ENCODE measurements around the gene CD276.

Gene CD276

GRCh38 chr15:73746883-73747282 lies 62.7 kb downstream of the CD276 start:
- no CpG with 5 or more reads among the region's 7 CpGs for WGBS (ENCODE audit: extremely low coverage, insufficient coverage, low lambda C conversion rate)
- Histone ChIP-seq H3K27me3 (ENCODE audit: insufficient read depth, low read length, poor library complexity) (no peaks in the 10 kb centered on the region), H3K4me1 (ENCODE audit: control insufficient read depth, low read depth, low read length) (peaks cover 21% of the 10 kb centered on the region)

GRCh38 chr15:73747847-73748590 lies 63.8 kb downstream of the CD276 start:
- Histone ChIP-seq H4K5ac (ENCODE audit: low read length) (no peak overlapping the region), H2BK15ac (replicated peaks; ENCODE audit: low read depth) (no peak overlapping the region), H4K8ac (ENCODE audit: low read depth, low read length) (no peak overlapping the region), H3K23ac (ENCODE audit: low read length) (no peak overlapping the region), H3K27me3 (ENCODE audit: insufficient read depth, low read length, poor library complexity) (no peaks in the 10 kb centered on the region), H3K36me3 (ENCODE audit: control insufficient read depth, insufficient read depth, low read length) (no peaks in the 10 kb centered on the region), H3K79me1 (ENCODE audit: low read length) (no peaks in the 10 kb centered on the region), H3K27ac (ENCODE audit: low read depth, low read length) (no peak overlapping the region), H3K79me2 (ENCODE audit: control insufficient read depth, insufficient read depth, low read length) (no peaks in the 10 kb centered on the region), H3K18ac (ENCODE audit: low read length) (no peak overlapping the region), H3K9ac (ENCODE audit: low read length) (no peak overlapping the region), H3K4me2 (ENCODE audit: low read length) (no peak overlapping the region), H2BK120ac (ENCODE audit: low read depth, low read length) (no peak overlapping the region), H2AK5ac (ENCODE audit: low read length) (no peak overlapping the region), H3K4me1 (ENCODE audit: control insufficient read depth, low read depth, low read length) (peaks cover 16% of the 10 kb centered on the region), H2BK5ac (ENCODE audit: low read length) (no peak overlapping the region), H3K56ac (ENCODE audit: low read length) (no peak overlapping the region), H3K4ac (ENCODE audit: low read depth, low read length) (no peak overlapping the region), H3K4me3 (ENCODE audit: low read length) (no peak overlapping the region)
- WGBS (ENCODE audit: extremely low coverage, insufficient coverage, low lambda C conversion rate) = no CpG with 5 or more reads among the region's 11 CpGs
- no peak for DNase-seq

More at GRCh38 chr15:73746883-73747282, 62.7 kb downstream of the CD276 start:
- Histone ChIP-seq H3K36me3 (ENCODE audit: control insufficient read depth, insufficient read depth, low read length) (no peaks in the 10 kb centered on the region), H2BK15ac (replicated peaks; ENCODE audit: low read depth) (no peak overlapping the region), H3K27ac (ENCODE audit: low read depth, low read length) (no peak overlapping the region), H3K79me1 (ENCODE audit: low read length) (no peaks in the 10 kb centered on the region), H4K5ac (ENCODE audit: low read length) (no peak overlapping the region), H3K18ac (ENCODE audit: low read length) (no peak overlapping the region), H3K4ac (ENCODE audit: low read depth, low read length) (no peak overlapping the region), H2AK5ac (ENCODE audit: low read length) (no peak overlapping the region), H3K56ac (ENCODE audit: low read length) (no peak overlapping the region), H2BK120ac (ENCODE audit: low read depth, low read length) (no peak overlapping the region), H3K79me2 (ENCODE audit: control insufficient read depth, insufficient read depth, low read length) (no peaks in the 10 kb centered on the region), H4K8ac (ENCODE audit: low read depth, low read length) (no peak overlapping the region), H3K4me2 (ENCODE audit: low read length) (no peak overlapping the region), H3K23ac (ENCODE audit: low read length) (no peak overlapping the region), H2BK5ac (ENCODE audit: low read length) (no peak overlapping the region), H3K9ac (ENCODE audit: low read length) (no peak overlapping the region), H3K4me3 (ENCODE audit: low read length) (no peak overlapping the region)
- DNase-seq = no peak

GRCh38 chr15:73748730-73749129 lies 64.5 kb downstream of the CD276 start:
- Histone ChIP-seq H2AK5ac (ENCODE audit: low read length) (no peak overlapping the region), H3K4me1 (ENCODE audit: control insufficient read depth, low read depth, low read length) (peaks cover 17% of the 10 kb centered on the region)
- no CpG with 5 or more reads among the region's 6 CpGs for WGBS (ENCODE audit: extremely low coverage, insufficient coverage, low lambda C conversion rate)

GRCh38 chr15:73749533-73749932 lies 65.3 kb downstream of the CD276 start:
- no CpG with 5 or more reads among the region's 5 CpGs for WGBS (ENCODE audit: extremely low coverage, insufficient coverage, low lambda C conversion rate)
- no peak overlapping the region for H2BK5ac ChIP-seq (ENCODE audit: low read length)
- no peak overlapping the region for H3K4me2 ChIP-seq (ENCODE audit: low read length)
- H4K5ac ChIP-seq (ENCODE audit: low read length) = no peak overlapping the region
- no peak overlapping the region for H2BK120ac ChIP-seq (ENCODE audit: low read depth, low read length)
- no peaks in the 10 kb centered on the region for H3K79me2 ChIP-seq (ENCODE audit: control insufficient read depth, insufficient read depth, low read length)
- no peak overlapping the region for H4K8ac ChIP-seq (ENCODE audit: low read depth, low read length)
- no peak overlapping the region for H3K18ac ChIP-seq (ENCODE audit: low read length)
- no peak overlapping the region for H2AK5ac ChIP-seq (ENCODE audit: low read length)
- no peak overlapping the region for H3K56ac ChIP-seq (ENCODE audit: low read length)
- no peaks in the 10 kb centered on the region for H3K79me1 ChIP-seq (ENCODE audit: low read length)
- no peaks in the 10 kb centered on the region for H3K36me3 ChIP-seq (ENCODE audit: control insufficient read depth, insufficient read depth, low read length)
- no peak overlapping the region for H3K4me3 ChIP-seq (ENCODE audit: low read length)
- peaks cover 18% of the 10 kb centered on the region for H3K4me1 ChIP-seq (ENCODE audit: control insufficient read depth, low read depth, low read length)
- DNase-seq = no peak
- no peak overlapping the region for H3K4ac ChIP-seq (ENCODE audit: low read depth, low read length)
- no peak overlapping the region for H3K23ac ChIP-seq (ENCODE audit: low read length)
- H3K27ac ChIP-seq (ENCODE audit: low read depth, low read length) = no peak overlapping the region
- H2BK15ac ChIP-seq (replicated peaks; ENCODE audit: low read depth) = no peak overlapping the region
- no peak overlapping the region for H3K9ac ChIP-seq (ENCODE audit: low read length)
- H3K27me3 ChIP-seq (ENCODE audit: insufficient read depth, low read length, poor library complexity) = no peaks in the 10 kb centered on the region

More at GRCh38 chr15:73748730-73749129, 64.5 kb downstream of the CD276 start:
- Histone ChIP-seq H2BK5ac (ENCODE audit: low read length) (no peak overlapping the region), H3K4me2 (ENCODE audit: low read length) (no peak overlapping the region), H3K79me1 (ENCODE audit: low read length) (no peaks in the 10 kb centered on the region), H3K56ac (ENCODE audit: low read length) (no peak overlapping the region), H2BK15ac (replicated peaks; ENCODE audit: low read depth) (no peak overlapping the region), H3K27me3 (ENCODE audit: insufficient read depth, low read length, poor library complexity) (no peaks in the 10 kb centered on the region), H2BK120ac (ENCODE audit: low read depth, low read length) (no peak overlapping the region), H4K8ac (ENCODE audit: low read depth, low read length) (no peak overlapping the region), H3K18ac (ENCODE audit: low read length) (no peak overlapping the region), H3K9ac (ENCODE audit: low read length) (no peak overlapping the region), H3K4ac (ENCODE audit: low read depth, low read length) (no peak overlapping the region), H3K27ac (ENCODE audit: low read depth, low read length) (no peak overlapping the region), H4K5ac (ENCODE audit: low read length) (no peak overlapping the region), H3K23ac (ENCODE audit: low read length) (no peak overlapping the region), H3K4me3 (ENCODE audit: low read length) (no peak overlapping the region), H3K36me3 (ENCODE audit: control insufficient read depth, insufficient read depth, low read length) (no peaks in the 10 kb centered on the region), H3K79me2 (ENCODE audit: control insufficient read depth, insufficient read depth, low read length) (no peaks in the 10 kb centered on the region)
- no peak for DNase-seq

GRCh38 chr15:73749971-73750370 lies 65.8 kb downstream of the CD276 start:
- no peak overlapping the region for H3K4me2 ChIP-seq (ENCODE audit: low read length)
- H2BK15ac ChIP-seq (replicated peaks; ENCODE audit: low read depth) = no peak overlapping the region
- H2BK5ac ChIP-seq (ENCODE audit: low read length) = no peak overlapping the region
- no peaks in the 10 kb centered on the region for H3K79me1 ChIP-seq (ENCODE audit: low read length)
- H3K23ac ChIP-seq (ENCODE audit: low read length) = no peak overlapping the region
- peaks cover 14% of the 10 kb centered on the region for H3K4me1 ChIP-seq (ENCODE audit: control insufficient read depth, low read depth, low read length)
- H3K4ac ChIP-seq (ENCODE audit: low read depth, low read length) = no peak overlapping the region
- H3K18ac ChIP-seq (ENCODE audit: low read length) = no peak overlapping the region
- no peak overlapping the region for H3K27ac ChIP-seq (ENCODE audit: low read depth, low read length)
- no peak overlapping the region for H2BK120ac ChIP-seq (ENCODE audit: low read depth, low read length)
- no peak overlapping the region for H3K9ac ChIP-seq (ENCODE audit: low read length)
- H3K27me3 ChIP-seq (ENCODE audit: insufficient read depth, low read length, poor library complexity) = no peaks in the 10 kb centered on the region
- H3K56ac ChIP-seq (ENCODE audit: low read length) = no peak overlapping the region
- H3K79me2 ChIP-seq (ENCODE audit: control insufficient read depth, insufficient read depth, low read length) = no peaks in the 10 kb centered on the region
- no peak overlapping the region for H4K8ac ChIP-seq (ENCODE audit: low read depth, low read length)
- WGBS (ENCODE audit: extremely low coverage, insufficient coverage, low lambda C conversion rate) = no CpG with 5 or more reads among the region's 5 CpGs
- no peak overlapping the region for H3K4me3 ChIP-seq (ENCODE audit: low read length)
- no peaks in the 10 kb centered on the region for H3K36me3 ChIP-seq (ENCODE audit: control insufficient read depth, insufficient read depth, low read length)
- no peak overlapping the region for H2AK5ac ChIP-seq (ENCODE audit: low read length)
- no peak overlapping the region for H4K5ac ChIP-seq (ENCODE audit: low read length)
- no peak for DNase-seq

- H2BK5ac ChIP-seq (ENCODE audit: low read length) = no peak overlapping the region
- no peak overlapping the region for H2AK5ac ChIP-seq (ENCODE audit: low read length)
- H3K27ac ChIP-seq (ENCODE audit: low read depth, low read length) = no peak overlapping the region
- H3K9ac ChIP-seq (ENCODE audit: low read length) = no peak overlapping the region
- peaks cover 14% of the 10 kb centered on the region for H3K4me1 ChIP-seq (ENCODE audit: control insufficient read depth, low read depth, low read length)
- H3K79me1 ChIP-seq (ENCODE audit: low read length) = no peaks in the 10 kb centered on the region
- H3K56ac ChIP-seq (ENCODE audit: low read length) = no peak overlapping the region
- no peak for DNase-seq
- no peak overlapping the region for H3K4me2 ChIP-seq (ENCODE audit: low read length)
- no peak overlapping the region for H3K18ac ChIP-seq (ENCODE audit: low read length)
- no peaks in the 10 kb centered on the region for H3K36me3 ChIP-seq (ENCODE audit: control insufficient read depth, insufficient read depth, low read length)
- no peak overlapping the region for H2BK120ac ChIP-seq (ENCODE audit: low read depth, low read length)
- no peak overlapping the region for H4K8ac ChIP-seq (ENCODE audit: low read depth, low read length)
- no peak overlapping the region for H3K23ac ChIP-seq (ENCODE audit: low read length)
- no peak overlapping the region for H3K4me3 ChIP-seq (ENCODE audit: low read length)
- no peak overlapping the region for H4K5ac ChIP-seq (ENCODE audit: low read length)
- no peak overlapping the region for H2BK15ac ChIP-seq (replicated peaks; ENCODE audit: low read depth)
- no peaks in the 10 kb centered on the region for H3K79me2 ChIP-seq (ENCODE audit: control insufficient read depth, insufficient read depth, low read length)
- H3K4ac ChIP-seq (ENCODE audit: low read depth, low read length) = no peak overlapping the region
- no peaks in the 10 kb centered on the region for H3K27me3 ChIP-seq (ENCODE audit: insufficient read depth, low read length, poor library complexity)
- WGBS (ENCODE audit: extremely low coverage, insufficient coverage, low lambda C conversion rate) = no CpG with 5 or more reads among the region's 4 CpGs
These were observed 66.3 kb downstream of the CD276 start for GRCh38 chr15:73750438-73750837.
